GM18505 (cell line): ENCODE measurements around the gene CRABP1.

Experiments
- ATAC-seq: cut with Tn5 transposase; IDR thresholded peaks from one replicate; pipeline ENCODE4 v1.9.1; 2021; ENCODE audit not compliant: unreplicated experiment
- POLR2A ChIP-seq: IDR thresholded peaks from 4 replicates; pipeline ENCODE4 v1.6.1; 2011; ENCODE audit warnings: borderline replicate concordance; ENCODE audit not compliant: insufficient read depth, insufficient read length; ENCODE audit errors: extremely low read depth

CRABP1 gene

DNA sequence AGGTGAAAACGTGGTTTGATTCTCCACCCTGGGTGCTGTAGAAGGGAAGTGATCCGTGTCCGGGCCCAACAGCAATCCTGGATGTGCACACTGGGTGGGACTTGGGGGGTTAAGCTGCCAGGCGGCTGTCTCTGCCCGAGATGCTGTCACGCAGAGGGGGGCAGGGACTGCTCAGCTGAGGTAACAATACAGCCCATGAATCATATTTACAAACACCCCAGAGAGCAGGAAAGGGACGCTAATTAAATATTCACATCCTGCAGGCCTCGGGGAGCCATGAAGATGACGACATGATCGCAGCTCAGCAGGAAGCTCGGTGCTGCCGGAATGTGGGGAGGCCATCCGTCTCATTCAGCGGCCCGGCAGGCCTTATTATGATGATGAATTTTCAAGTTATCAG is 17.9 kb upstream of the CRABP1 start:
- no peak for ATAC-seq
- TF ChIP-seq POLR2A, result no peak

DNA sequence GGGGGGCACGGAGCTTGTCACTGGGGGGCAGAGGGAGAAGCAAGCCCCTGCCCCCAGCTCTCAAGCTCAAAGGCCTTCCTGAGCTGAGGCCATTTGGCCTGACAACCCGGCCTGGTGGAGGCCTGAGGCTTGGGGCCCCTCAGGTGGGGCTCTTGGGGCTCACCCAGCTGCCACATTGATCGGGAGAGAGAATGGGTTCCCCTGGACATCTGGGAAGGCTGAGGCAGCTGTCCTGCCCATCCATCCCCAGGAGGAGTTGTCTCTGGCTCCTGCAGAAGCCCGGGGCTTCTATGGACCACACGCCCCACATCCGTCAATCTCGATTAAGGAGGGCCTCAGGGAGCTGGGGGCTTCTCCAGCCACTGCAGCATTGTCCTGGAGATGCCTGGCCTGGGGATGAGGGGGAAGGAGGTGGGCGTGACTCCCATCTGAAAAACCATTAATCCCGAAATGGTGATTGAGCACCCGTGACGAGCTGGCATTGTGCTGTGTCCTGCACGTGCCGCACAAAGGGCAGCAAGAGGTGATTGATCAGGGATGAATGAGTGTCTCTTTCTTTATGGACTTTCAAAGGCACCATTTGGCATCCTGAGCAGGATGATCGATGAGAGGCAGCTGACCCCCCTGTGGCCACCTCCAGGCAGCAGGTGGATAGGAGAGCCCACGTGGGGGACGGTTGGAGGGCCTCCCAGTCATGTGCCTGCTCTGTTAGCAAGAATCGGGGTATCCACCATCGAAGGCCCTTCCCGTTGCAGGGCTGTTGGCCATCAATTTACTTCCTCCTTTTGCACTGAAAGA is 17.2 kb upstream of the CRABP1 start:
- no peak for TF ChIP-seq POLR2A
- ATAC-seq, result no peak

- no peak for TF ChIP-seq POLR2A
- no peak for ATAC-seq
Measured at GRCh38 chr15:78323693-78324092, 16.5 kb upstream of the CRABP1 start.

DNA sequence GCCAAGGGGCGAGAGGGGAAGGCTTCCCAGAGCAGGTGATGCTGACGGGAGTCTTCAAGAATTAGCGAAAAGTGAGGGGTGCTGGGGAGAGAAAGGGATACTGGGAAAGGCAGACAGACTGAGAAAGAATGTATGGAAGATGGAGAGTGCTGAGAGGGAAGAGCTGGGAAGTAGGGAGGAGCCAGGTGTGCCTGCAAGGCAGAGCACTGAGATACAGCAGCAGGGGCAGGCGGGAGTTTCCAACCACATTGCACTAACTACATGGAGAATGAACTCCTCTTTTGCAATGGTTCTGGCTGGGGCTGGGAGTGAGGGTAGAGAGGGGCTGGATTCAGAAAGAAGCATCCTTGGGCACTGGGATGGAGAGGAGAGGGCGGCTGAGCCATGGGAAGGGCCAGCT is 16.0 kb upstream of the CRABP1 start:
- ATAC-seq, result no peak

DNA sequence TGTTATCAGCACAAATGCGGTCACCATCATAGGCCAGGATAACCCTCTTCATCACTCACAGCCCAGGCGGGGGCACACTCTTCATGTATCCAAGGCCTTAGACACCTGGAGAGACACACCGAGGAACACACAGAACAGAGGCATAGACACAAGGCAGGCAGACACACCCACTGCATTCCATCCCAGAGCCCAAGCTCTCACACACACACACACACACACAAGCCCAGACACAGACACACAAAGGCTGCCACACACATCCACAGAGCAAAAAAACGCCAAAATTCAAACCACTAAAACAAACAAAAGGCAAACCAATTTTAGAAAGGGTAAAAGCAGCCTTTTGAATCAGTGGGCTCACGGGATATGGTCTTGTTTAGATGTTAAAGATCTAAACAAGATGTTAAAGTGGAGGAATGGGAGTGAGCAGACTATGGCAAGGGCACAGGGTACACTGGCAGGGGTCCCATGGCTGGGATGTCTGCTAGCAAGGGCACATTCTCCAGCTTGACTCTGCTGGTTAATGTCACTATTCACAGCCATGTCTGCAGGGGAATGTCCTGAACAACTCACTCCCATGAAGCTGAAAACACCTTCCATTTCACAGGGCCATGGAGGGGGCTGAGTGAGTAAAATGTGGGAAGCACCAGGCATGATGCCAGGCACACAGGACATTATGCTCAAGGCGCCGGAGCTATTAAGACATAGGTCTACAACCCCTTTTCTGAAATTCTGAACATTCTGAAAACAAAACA is 14.9 kb upstream of the CRABP1 start:
- no peak for TF ChIP-seq POLR2A

More for the DNA sequence above, 16.0 kb upstream of the CRABP1 start:
- TF ChIP-seq POLR2A, result no peak

GRCh38 chr15:78327466-78327865 is 12.7 kb upstream of the CRABP1 start:
- TF ChIP-seq POLR2A, result no peak
- ATAC-seq, result no peak

More for the DNA sequence above, 14.9 kb upstream of the CRABP1 start:
- ATAC-seq, result no peak

DNA sequence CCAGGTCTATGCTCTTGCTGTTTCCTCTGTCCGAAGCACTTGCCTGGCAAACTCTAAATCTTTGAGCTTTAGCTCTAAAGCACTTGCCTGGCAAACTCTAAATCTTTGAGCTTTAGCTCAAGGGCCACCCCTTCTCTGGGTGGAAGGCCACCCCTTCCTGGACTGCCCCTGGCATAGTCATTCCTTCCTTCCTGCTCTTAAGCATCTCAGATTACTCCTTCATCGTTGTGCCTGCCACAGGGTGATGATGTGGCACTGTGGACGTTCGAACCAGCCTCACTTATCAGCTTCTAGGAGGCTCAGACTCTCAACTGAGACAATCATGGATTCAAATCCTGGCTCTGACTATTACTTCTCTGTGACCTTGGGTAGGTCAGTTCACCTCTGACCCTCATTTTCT is 10.5 kb upstream of the CRABP1 start:
- TF ChIP-seq POLR2A, result no peak
- ATAC-seq, result no peak

DNA sequence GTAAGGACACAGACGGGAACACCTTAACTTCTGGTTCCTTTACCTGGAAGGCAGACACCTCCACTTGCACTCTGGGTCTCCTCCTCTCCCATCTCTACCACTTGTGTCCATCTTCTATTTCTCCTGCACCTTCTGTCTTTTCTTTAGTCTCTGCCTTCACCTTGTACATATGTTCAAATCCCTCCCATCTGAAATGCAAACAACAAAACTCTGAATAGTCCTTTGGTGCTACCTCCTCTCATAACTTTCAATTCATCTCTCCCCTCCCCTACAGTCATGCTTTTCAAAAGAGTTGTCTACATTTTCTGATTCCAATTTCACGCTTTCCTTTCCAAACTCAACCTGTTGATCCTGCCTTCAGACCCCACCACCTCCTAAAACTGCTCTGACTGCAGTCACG is 5.3 kb upstream of the CRABP1 start:
- no peak for ATAC-seq
- no peak for TF ChIP-seq POLR2A

DNA sequence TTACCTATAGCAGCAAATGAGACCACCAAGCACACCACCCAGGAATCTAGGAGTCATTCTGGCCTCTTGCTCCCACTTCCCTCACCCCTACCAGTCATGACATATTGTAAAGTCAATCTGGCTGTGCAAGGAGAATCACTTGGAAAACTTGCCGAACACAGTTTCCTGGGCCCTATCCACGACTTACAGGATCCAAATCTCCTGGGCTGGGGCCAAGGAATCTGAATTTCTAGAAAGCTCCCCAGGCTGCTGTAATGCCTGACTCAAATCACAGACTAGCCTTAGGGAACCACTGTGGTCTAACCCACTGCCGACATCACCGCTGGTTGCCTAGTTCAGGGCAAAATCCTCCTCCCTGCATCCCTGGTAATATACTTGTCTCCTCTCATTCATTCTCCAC is 4.2 kb upstream of the CRABP1 start:
- ATAC-seq, result no peak
- no peak for TF ChIP-seq POLR2A

DNA sequence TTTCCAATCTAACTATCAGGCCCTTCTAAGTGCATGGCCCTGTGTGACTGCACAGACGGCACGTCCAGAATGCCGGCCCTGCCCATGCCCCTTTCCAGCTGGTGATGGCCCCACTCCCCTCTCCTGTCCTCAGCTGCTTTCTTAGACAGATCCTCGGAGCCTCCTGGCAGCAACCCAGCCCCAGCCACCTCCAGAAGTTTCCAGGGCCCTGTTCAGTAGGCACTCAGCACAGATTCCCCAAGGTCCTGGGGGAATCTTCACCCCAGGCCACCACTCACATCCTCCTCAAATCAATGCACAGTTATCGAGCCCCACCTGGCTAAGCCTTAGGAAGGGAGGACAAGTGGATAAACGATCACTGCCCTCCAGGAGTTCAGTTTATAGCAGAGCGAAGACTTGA is 1.4 kb upstream of the CRABP1 start:
- no peak for TF ChIP-seq POLR2A
- no peak for ATAC-seq

GRCh38 chr15:78339559-78339958 is 594 bp upstream of the CRABP1 start:
- ATAC-seq, result no peak
- TF ChIP-seq POLR2A, result no peak

GRCh38 chr15:78341057-78341987 is 1.2 kb downstream of the CRABP1 start:
- no peak for TF ChIP-seq POLR2A
- no peak for ATAC-seq

GRCh38 chr15:78342021-78342420 is 1.9 kb downstream of the CRABP1 start:
- no peak for TF ChIP-seq POLR2A

DNA sequence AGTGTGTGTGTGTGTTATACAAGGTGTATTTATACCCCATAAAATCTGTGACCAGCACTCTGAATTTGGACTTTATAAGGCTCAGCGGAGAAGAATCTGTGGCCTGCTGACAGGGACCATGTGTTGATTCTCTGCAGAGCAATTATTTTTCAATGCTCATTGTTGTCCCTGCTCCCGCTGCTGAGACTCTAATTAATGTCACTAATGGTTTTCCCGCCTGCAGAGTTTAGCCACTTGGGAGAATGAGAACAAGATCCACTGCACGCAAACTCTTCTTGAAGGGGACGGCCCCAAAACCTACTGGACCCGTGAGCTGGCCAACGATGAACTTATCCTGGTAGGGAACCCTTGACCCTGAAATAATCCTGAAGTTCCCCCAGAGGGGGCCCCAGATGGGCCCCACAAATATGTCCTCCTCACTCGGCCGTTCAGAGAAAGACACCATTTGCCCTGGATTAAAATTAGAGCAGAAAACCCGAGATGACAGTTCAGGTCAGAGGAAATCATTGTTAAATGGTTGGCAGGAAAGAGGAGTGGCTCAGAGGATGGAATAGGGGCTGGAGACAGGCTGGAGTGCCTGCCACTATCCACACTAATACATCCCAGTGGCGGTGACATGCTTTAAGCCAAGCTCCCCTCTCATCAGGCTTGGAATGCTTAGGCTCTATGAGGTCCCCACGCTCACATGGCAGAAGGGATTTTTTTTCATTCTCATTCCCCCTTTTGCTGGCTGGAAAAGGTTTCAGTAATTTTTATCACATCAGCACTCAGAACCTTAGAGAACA is 3.3 kb downstream of the CRABP1 start:
- TF ChIP-seq POLR2A, result no peak
- no peak for ATAC-seq

More at GRCh38 chr15:78342021-78342420, 1.9 kb downstream of the CRABP1 start:
- ATAC-seq, result no peak
